HG03520 (cell line): Measurements from ENCODE around the gene MTFR1L.

ENCODE experiments used
- ATAC-seq: cut with Tn5 transposase; IDR thresholded peaks from one replicate; pipeline ENCODE4 v1.9.1; 2021; ENCODE audit warnings: mild to moderate bottlenecking, moderate library complexity; ENCODE audit not compliant: unreplicated experiment

Gene MTFR1L

GRCh38 chr1:25858906-25859789 lies 39.4 kb downstream of the MTFR1L start, which contains the start of gene AUNIP:
Gene AUNIP (minus strand): TSS chr1:25859457. CDS start chr1:25859357, 100 bp downstream.
- ATAC-seq: peak; percentile 82

- no peak for ATAC-seq
These were observed 41.8 kb downstream of the MTFR1L start for GRCh38 chr1:25861316-25862286.

GRCh38 chr1:25862785-25863485 lies 43.2 kb downstream of the MTFR1L start:
- no peak for ATAC-seq

GRCh38 chr1:25863486-25864262 lies 43.9 kb downstream of the MTFR1L start:
- no peak for ATAC-seq

- ATAC-seq: no peak
These were observed 44.7 kb downstream of the MTFR1L start for GRCh38 chr1:25864434-25864833.

GRCh38 chr1:25866288-25866687 lies 46.5 kb downstream of the MTFR1L start:
- no peak for ATAC-seq

GRCh38 chr1:25867210-25867991 lies 47.6 kb downstream of the MTFR1L start:
- no peak for ATAC-seq

- no peak for ATAC-seq
These were observed 50.3 kb downstream of the MTFR1L start for GRCh38 chr1:25869909-25870606.

- no peak for ATAC-seq
These were observed 50.9 kb downstream of the MTFR1L start for GRCh38 chr1:25870614-25871013.

- ATAC-seq: no peak
These were observed 51.4 kb downstream of the MTFR1L start for GRCh38 chr1:25871086-25871703.

- no peak for ATAC-seq
These were observed 52.1 kb downstream of the MTFR1L start for GRCh38 chr1:25871704-25872494.

GRCh38 chr1:25872713-25873112 lies 53.0 kb downstream of the MTFR1L start:
- no peak for ATAC-seq

GRCh38 chr1:25873120-25873519 lies 53.4 kb downstream of the MTFR1L start:
- no peak for ATAC-seq

GRCh38 chr1:25874209-25874608 lies 54.5 kb downstream of the MTFR1L start:
- no peak for ATAC-seq

- ATAC-seq: no peak
These were observed 54.9 kb downstream of the MTFR1L start for GRCh38 chr1:25874635-25875153.

- ATAC-seq: peak; percentile 54
These were observed 55.6 kb downstream of the MTFR1L start, which contains the start of gene PAQR7 for GRCh38 chr1:25875154-25875855. Gene PAQR7 (minus strand): TSS chr1:25875708. CDS start chr1:25863839, 11,869 bp downstream.
